Measurements from ENCODE around the gene SGMS2. TPM values are rescaled to one million over a fixed set of nuclear protein-coding genes. Genes with fewer than 3 reads are reported as not detected.

SGMS2 gene
- total and polyA plus RNA-seq, 7 donors: 3.0 to 204 (median 101) TPM

DNA sequence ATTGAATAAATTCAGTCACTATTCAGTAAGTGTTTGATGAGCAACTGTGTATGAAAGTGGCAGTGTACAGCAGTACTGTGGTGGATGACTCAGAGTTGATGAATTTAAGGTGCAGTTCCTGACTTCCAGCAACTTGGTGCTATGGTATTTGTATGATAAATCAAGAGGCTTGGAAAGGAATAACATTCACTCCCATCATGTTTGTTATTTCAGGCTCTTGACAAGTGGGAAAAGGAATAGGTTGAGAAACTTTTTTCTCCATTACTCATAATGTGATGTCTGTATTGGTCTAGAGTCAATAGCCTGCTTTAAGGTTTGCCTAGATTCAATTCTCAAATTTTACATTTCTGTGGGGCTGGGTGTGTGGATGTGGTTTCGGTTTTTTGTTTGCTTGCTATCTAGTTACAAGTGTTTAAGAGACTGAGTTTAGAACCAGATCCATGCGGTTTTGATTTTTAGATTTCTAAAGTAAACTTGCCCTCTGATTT, 71.5 kb downstream of the SGMS2 start:
- intact Hi-C loops (cut with DNase I): no loop called here
- Histone ChIP-seq H3K9me3 (no peaks in the 10 kb centered on the region), H3K36me3 (no peaks in the 10 kb centered on the region), H3K4me1 (peaks cover 0 to 69% (median 64%) of the 10 kb centered on the region in 4 donors), H3K27me3 (no peaks in the 10 kb centered on the region), H3K27ac (peak overlapping the region; percentile 49 to 83 (median 74)), H3K4me3 (no peak overlapping the region)
- WGBS, 2 donors: 57 to 61% methylated on average over 2 of the region's 2 CpGs
- no peak for DNase-seq
- TF ChIP-seq EP300 (IDR thresholded peaks at IDR 0.05): no peak
- TF ChIP-seq POLR2AphosphoS5 (IDR thresholded peaks at IDR 0.05): peak in 1 of 4 donors; percentile 47

DNA sequence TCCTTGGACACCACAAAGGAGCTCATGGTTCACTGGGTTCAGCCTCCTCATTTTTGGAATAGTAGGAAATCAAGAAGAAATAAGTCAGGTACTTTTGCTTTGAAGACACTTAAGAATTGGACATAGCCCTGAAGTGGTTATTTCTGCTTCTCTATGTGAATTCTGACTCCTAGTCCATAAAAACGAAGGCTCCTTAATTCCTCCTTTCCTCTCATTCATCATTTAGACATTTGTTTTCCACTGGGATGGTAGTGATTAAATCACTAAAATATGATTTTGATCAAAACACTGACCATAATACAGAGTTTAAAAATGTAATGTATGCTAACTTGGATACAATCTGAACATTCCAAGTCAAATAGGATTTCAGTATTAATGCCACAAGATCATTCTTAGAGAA, 71.9 kb downstream of the SGMS2 start:
- H3K36me3 ChIP-seq: no peaks in the 10 kb centered on the region
- H3K4me1 ChIP-seq: peaks cover 0 to 72% (median 68%) of the 10 kb centered on the region in 4 donors
- DNase-seq: no peak
- TF ChIP-seq EP300 (IDR thresholded peaks at IDR 0.05) (no peak), POLR2A (IDR thresholded peaks at IDR 0.05) (no peak), POLR2AphosphoS5 (IDR thresholded peaks at IDR 0.05) (no peak)
- TF ChIP-seq, protein P1, sequence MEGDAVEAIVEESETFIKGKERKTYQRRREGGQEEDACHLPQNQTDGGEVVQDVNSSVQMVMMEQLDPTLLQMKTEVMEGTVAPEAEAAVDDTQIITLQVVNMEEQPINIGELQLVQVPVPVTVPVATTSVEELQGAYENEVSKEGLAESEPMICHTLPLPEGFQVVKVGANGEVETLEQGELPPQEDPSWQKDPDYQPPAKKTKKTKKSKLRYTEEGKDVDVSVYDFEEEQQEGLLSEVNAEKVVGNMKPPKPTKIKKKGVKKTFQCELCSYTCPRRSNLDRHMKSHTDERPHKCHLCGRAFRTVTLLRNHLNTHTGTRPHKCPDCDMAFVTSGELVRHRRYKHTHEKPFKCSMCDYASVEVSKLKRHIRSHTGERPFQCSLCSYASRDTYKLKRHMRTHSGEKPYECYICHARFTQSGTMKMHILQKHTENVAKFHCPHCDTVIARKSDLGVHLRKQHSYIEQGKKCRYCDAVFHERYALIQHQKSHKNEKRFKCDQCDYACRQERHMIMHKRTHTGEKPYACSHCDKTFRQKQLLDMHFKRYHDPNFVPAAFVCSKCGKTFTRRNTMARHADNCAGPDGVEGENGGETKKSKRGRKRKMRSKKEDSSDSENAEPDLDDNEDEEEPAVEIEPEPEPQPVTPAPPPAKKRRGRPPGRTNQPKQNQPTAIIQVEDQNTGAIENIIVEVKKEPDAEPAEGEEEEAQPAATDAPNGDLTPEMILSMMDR (IDR thresholded peaks at IDR 0.05): no peak
- H3K27me3 ChIP-seq: no peaks in the 10 kb centered on the region
- H3K4me3 ChIP-seq: no peak overlapping the region
- 58 to 81% methylated on average over 1 of the region's 1 CpG for WGBS, 2 donors
- intact Hi-C loops (cut with DNase I): no loop called here
- H3K27ac ChIP-seq: peak overlapping the region; percentile 49 to 83 (median 74)
- H3K9me3 ChIP-seq: no peaks in the 10 kb centered on the region

DNA sequence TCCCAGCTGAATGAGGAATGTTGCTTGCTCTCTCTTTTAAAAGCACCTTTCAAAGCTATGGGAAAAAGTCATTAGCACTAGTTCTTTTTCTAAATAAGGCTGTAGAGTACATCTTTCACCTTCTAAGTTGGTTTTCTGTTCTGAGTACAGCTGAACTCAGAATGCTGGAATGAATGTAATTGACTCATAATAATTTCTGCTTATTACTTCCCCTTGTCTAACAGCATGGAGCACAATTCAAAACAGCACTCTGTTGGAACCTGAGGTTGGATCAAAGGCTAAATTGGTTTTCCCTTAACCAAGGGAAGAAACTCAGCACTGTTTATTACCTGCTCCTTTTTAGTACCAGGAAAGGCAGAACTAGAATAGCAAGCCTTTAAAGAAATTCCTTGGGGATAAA, 73.1 kb downstream of the SGMS2 start:
- TF ChIP-seq EP300 (IDR thresholded peaks at IDR 0.05): no peak
- TF ChIP-seq, protein P1 (IDR thresholded peaks at IDR 0.05): no peak
- Histone ChIP-seq H3K27me3 (no peaks in the 10 kb centered on the region), H3K4me3 (no peak overlapping the region), H3K4me1 (peaks cover 0 to 84% (median 79%) of the 10 kb centered on the region in 4 donors), H3K36me3 (no peaks in the 10 kb centered on the region), H3K9me3 (no peaks in the 10 kb centered on the region), H3K27ac (peak overlapping the region; percentile 49 to 83 (median 74))
- DNase-seq: no peak
- intact Hi-C loops (cut with DNase I): no loop called here

DNA sequence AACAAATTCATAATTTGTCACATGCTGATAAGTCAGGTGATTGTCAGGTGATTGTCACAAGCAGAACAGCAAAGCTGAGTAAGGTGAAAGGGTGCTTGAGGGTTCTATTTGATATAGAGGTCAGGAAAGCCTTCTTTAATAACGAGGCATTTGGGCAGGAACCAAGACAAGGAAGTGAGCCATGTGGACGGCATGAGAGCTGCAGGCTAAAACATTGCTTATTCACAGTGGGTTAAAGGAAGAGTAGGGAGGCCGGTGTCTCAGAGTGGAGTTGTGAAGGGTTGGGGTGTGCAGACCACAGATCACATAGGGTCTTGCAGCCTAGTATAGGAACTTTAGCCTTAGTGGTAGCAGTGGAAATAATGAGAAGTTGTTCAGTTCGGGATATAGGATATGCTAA, 75.3 kb downstream of the SGMS2 start:
- 88 to 92% methylated on average over 4 of the region's 4 CpGs for WGBS, 2 donors
- H3K36me3 ChIP-seq: no peaks in the 10 kb centered on the region
- no peaks in the 10 kb centered on the region for H3K27me3 ChIP-seq
- H3K4me3 ChIP-seq: no peak overlapping the region
- intact Hi-C loops (cut with DNase I): loop anchor here (2.0 to 5.0 kb wide), 2 partner anchors 43 to 75 kb away; partner anchors contain the start of gene SGMS2
- no peak for DNase-seq
- H3K9me3 ChIP-seq: no peaks in the 10 kb centered on the region
- TF ChIP-seq EP300 (IDR thresholded peaks at IDR 0.05) (no peak), POLR2AphosphoS5 (IDR thresholded peaks at IDR 0.05) (no peak)
- TF ChIP-seq, protein P1 (IDR thresholded peaks at IDR 0.05): peak in 1 of 4 experiments; percentile 9
- peak overlapping the region; percentile 63 to 83 (median 74) for H3K27ac ChIP-seq
- H3K4me1 ChIP-seq: peaks cover 0 to 78% (median 59%) of the 10 kb centered on the region in 4 donors

DNA sequence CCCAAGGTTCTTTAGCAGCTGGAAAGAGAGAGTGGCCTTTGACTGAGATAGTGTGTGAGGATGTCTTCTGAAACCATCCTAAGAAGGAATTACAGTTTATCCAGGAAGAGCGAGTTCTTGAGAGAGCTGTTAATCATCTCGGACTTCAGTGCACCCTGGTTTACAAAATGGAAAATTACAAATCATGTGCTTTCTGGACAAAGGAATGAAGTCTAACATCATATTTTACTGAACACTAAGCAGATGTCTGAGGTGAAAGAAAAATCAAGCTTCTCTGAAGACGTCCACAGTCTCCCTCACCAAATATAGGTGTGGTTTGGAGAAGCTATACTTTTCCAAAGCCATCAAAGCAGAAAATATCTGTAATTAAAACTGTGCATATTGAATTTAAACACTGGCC, 75.8 kb downstream of the SGMS2 start:
- Histone ChIP-seq H3K9me3 (no peaks in the 10 kb centered on the region), H3K27ac (peak overlapping the region; percentile 63 to 83 (median 74)), H3K4me1 (peaks cover 0 to 73% (median 56%) of the 10 kb centered on the region in 4 donors), H3K36me3 (no peaks in the 10 kb centered on the region), H3K27me3 (no peaks in the 10 kb centered on the region), H3K4me3 (no peak overlapping the region)
- DNase-seq: no peak
- TF ChIP-seq POLR2AphosphoS5 (IDR thresholded peaks at IDR 0.05) (peak; percentile 34 to 78 (median 58)), EP300 (IDR thresholded peaks at IDR 0.05) (peak; percentile 21 to 53 (median 29)), POLR2A (IDR thresholded peaks at IDR 0.05) (no peak)
- TF ChIP-seq, protein P1 (IDR thresholded peaks at IDR 0.05): no peak
- intact Hi-C loops (cut with DNase I): loop anchor here (2.0 to 5.0 kb wide), 2 partner anchors 43 to 76 kb away; partner anchors contain the start of gene SGMS2
- WGBS, 2 donors: 88 to 95% methylated on average over 3 of the region's 3 CpGs
